ENCODE measurements around the gene BTBD9.

Gene BTBD9

GRCh38 chr6:38187811-38188590 lies 451.7 kb downstream of the BTBD9 start:
- DNase-seq = no peak

GRCh38 chr6:38187325-38187724 lies 452.4 kb downstream of the BTBD9 start:
- DNase-seq = no peak

- no peak for DNase-seq
These were observed 454.0 kb downstream of the BTBD9 start for GRCh38 chr6:38185752-38186151.

- DNase-seq = no peak
These were observed 454.5 kb downstream of the BTBD9 start for GRCh38 chr6:38185244-38185643.

GRCh38 chr6:38184585-38185080 lies 455.1 kb downstream of the BTBD9 start:
- DNase-seq = no peak

- no peak for DNase-seq
These were observed 455.7 kb downstream of the BTBD9 start for GRCh38 chr6:38183856-38184584.

GRCh38 chr6:38182426-38182825 lies 457.3 kb downstream of the BTBD9 start:
- no peak for DNase-seq

- DNase-seq = no peak
These were observed 459.1 kb downstream of the BTBD9 start for GRCh38 chr6:38180586-38180985.

GRCh38 chr6:38179794-38180430 lies 459.8 kb downstream of the BTBD9 start:
- no peak for DNase-seq

- no peak for DNase-seq
These were observed 460.4 kb downstream of the BTBD9 start for GRCh38 chr6:38179300-38179699.

GRCh38 chr6:38178584-38178886 lies 461.2 kb downstream of the BTBD9 start:
- no peak for DNase-seq

GRCh38 chr6:38177882-38178583 lies 461.7 kb downstream of the BTBD9 start:
- no peak for DNase-seq

- DNase-seq = no peak
These were observed 462.7 kb downstream of the BTBD9 start for GRCh38 chr6:38176797-38177751.

- DNase-seq = no peak
These were observed 463.9 kb downstream of the BTBD9 start for GRCh38 chr6:38175786-38176185.

- no peak for DNase-seq
These were observed 464.8 kb downstream of the BTBD9 start for GRCh38 chr6:38174806-38175495.

GRCh38 chr6:38174315-38174714 lies 465.4 kb downstream of the BTBD9 start:
- DNase-seq = no peak

GRCh38 chr6:38173909-38174308 lies 465.8 kb downstream of the BTBD9 start:
- no peak for DNase-seq

- DNase-seq = no peak
These were observed 466.9 kb downstream of the BTBD9 start for GRCh38 chr6:38172739-38173410.

- no peak for DNase-seq
These were observed 467.6 kb downstream of the BTBD9 start for GRCh38 chr6:38171997-38172738.

Data from central memory CD4-positive, alpha-beta T cell (primary cell).